Sigmoid colon (tissue), 7 donors: Measurements from ENCODE around the gene SFMBT2. TPM values are rescaled to one million over a fixed set of nuclear protein-coding genes. Genes with fewer than 3 reads are reported as not detected.

Source experiments
- DNase-seq: peaks from one replicate; pipeline ENCODE4 v3.0.0-alpha.2; 2019
- H3K27ac ChIP-seq, 4 donors: fragments of 200-600 bp; sonication (generic); one replicate each; pipeline ENCODE4 v1.5.1; 2016 to 2019; ENCODE audit warnings: mild to moderate bottlenecking in 1 of 4
- H3K27me3 ChIP-seq, 3 donors: fragments of 200-600 bp; sonication (generic); one replicate each; pipeline ENCODE4 v1.5.1; 2019; ENCODE audit warnings: mild to moderate bottlenecking in 1 of 3
- H3K36me3 ChIP-seq, 4 donors: fragments of 200-600 bp; sonication (generic); one replicate each; pipeline ENCODE4 v1.5.1; 2016 to 2019
- H3K4me1 ChIP-seq, 4 donors: fragments of 200-600 bp; sonication (generic); one replicate each; pipeline ENCODE4 v1.5.1; 2017 to 2019
- H3K4me3 ChIP-seq, 4 donors: fragments of 200-600 bp; sonication (generic); one replicate each; pipeline ENCODE4 v1.5.1; 2017 to 2019; ENCODE audit warnings: mild to moderate bottlenecking in 2 of 4, moderate library complexity in 1 of 4
- H3K9me3 ChIP-seq, 4 donors: fragments of 200-600 bp in 3 of 4; sonication (generic) in 3 of 4; one replicate each; pipeline versions ENCODE4 v1.5.1 to v1.6.1; 2013 to 2019
- EP300 ChIP-seq, 4 donors: sonication (generic); formaldehyde crosslinking; IDR thresholded peaks; one replicate each; pipeline ENCODE4 v1.6.1; 2017; ENCODE audit warnings: antibody characterized with exemption in 4 of 4
- POLR2A ChIP-seq, 2 donors: fragments of 450-650 bp; IDR thresholded peaks; one replicate each; pipeline ENCODE4 v1.6.1; 2016; ENCODE audit warnings: antibody characterized with exemption in 2 of 2, mild to moderate bottlenecking in 2 of 2, moderate library complexity in 2 of 2
- POLR2AphosphoS5 ChIP-seq, 4 donors: sonication (generic); formaldehyde crosslinking; IDR thresholded peaks; one replicate each; pipeline ENCODE4 v1.6.1; 2017; ENCODE audit warnings: antibody characterized with exemption in 4 of 4
- WGBS, 2 donors: extraction: QIAGEN DNeasy Blood & Tissue Kit; methylation state at CpG; one replicate each; pipeline ENCODE4 v1.1.7; 2013; 5-methylcytosine and 5-hydroxymethylcytosine counted together
- intact Hi-C: fragments of 100-400 bp; cut with DNase I; formaldehyde crosslinking; loops from one replicate; pipeline ENCODE4 v1.15.1; 2023
- polyA plus RNA-seq, 3 donors: library from polyadenylated mRNA; stranded (reverse); fragments of 200-250 nt; gene quantifications; one replicate each; pipeline ENCODE4 v1.2.3, GENCODE V29; 2013
- total RNA-seq, 4 donors: library from RNA; depleted of rRNA; stranded (reverse); fragments of >200 nt; gene quantifications; one replicate each; pipeline ENCODE4 v1.1.0, GENCODE V29; 2016
- TF ChIP-seq, protein P1 (sequence below), 4 experiments: fragments of 450-650 bp in 3 of 4; fragments of 200-600 bp in 1 of 4; IDR thresholded peaks; one replicate each; pipeline ENCODE4 v1.5.1; 2016 to 2019; ENCODE audit warnings: antibody characterized with exemption in 4 of 4, mild to moderate bottlenecking in 3 of 4, moderate library complexity in 2 of 4
- donor health status: healthy with polysubstance abuse.
- donor health status: Bipolar disorder and iron deficiency.
- donor health status: healthy.

The SFMBT2 gene
- total and polyA plus RNA-seq, 7 donors: 0.60 to 6.4 (median 4.2) TPM

DNA sequence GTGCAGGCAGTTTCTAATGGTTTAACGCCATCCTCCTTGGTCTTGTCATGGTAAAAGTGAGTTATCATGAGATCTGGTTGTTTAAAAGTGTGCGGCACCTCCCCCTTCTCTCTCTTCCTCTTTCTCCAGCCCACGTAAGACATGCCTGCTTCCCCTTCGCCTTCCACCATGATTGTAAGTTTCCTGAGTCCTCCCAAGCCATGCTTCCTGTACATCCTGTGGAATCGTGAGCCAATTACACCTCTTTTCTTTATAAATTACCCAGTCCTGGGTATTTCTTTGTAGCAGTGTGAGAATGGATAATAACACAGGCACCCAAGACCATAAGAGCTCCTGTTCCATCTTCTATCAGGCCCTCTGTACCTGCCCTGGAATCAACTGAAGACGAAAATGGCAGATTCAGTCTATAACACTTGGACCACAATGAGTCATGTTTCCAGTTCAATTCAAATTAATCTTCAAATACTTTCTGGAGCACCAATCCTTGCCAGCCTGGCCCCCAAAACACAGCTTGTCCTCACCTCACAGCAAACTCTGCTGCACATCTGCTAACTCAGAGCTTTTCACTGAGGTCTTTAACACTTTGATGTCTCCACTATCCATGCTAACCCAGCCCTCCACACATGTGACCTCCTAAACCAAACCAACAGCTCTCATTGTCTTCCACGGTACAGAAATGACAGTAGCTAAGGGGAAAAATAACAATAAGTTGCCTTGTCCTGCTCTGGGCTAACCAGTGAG, 73.2 kb downstream of the SFMBT2 start:
- Histone ChIP-seq H3K27me3 (no peaks in the 10 kb centered on the region), H3K4me1 (no peaks in the 10 kb centered on the region), H3K27ac (no peak overlapping the region), H3K9me3 (no peaks in the 10 kb centered on the region), H3K36me3 (no peaks in the 10 kb centered on the region), H3K4me3 (no peak overlapping the region)
- DNase-seq: no peak
- 69 to 71% methylated on average over 7 of the region's 7 CpGs for WGBS, 2 donors
- TF ChIP-seq, protein P1, sequence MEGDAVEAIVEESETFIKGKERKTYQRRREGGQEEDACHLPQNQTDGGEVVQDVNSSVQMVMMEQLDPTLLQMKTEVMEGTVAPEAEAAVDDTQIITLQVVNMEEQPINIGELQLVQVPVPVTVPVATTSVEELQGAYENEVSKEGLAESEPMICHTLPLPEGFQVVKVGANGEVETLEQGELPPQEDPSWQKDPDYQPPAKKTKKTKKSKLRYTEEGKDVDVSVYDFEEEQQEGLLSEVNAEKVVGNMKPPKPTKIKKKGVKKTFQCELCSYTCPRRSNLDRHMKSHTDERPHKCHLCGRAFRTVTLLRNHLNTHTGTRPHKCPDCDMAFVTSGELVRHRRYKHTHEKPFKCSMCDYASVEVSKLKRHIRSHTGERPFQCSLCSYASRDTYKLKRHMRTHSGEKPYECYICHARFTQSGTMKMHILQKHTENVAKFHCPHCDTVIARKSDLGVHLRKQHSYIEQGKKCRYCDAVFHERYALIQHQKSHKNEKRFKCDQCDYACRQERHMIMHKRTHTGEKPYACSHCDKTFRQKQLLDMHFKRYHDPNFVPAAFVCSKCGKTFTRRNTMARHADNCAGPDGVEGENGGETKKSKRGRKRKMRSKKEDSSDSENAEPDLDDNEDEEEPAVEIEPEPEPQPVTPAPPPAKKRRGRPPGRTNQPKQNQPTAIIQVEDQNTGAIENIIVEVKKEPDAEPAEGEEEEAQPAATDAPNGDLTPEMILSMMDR (IDR thresholded peaks at IDR 0.05): no peak
- TF ChIP-seq POLR2AphosphoS5 (IDR thresholded peaks at IDR 0.05) (no peak), POLR2A (IDR thresholded peaks at IDR 0.05) (no peak), EP300 (IDR thresholded peaks at IDR 0.05) (no peak)
- intact Hi-C loops: no loop called here

GRCh38 chr10:7335977-7336376, 74.9 kb downstream of the SFMBT2 start:
- no peak overlapping the region for H3K27ac ChIP-seq
- no peaks in the 10 kb centered on the region for H3K36me3 ChIP-seq
- intact Hi-C loops: no loop called here
- no peaks in the 10 kb centered on the region for H3K4me1 ChIP-seq
- 23 to 62% methylated on average over 2 of the region's 2 CpGs for WGBS, 2 donors
- H3K9me3 ChIP-seq: no peaks in the 10 kb centered on the region
- H3K4me3 ChIP-seq: no peak overlapping the region
- no peak for DNase-seq
- H3K27me3 ChIP-seq: no peaks in the 10 kb centered on the region
- TF ChIP-seq EP300 (IDR thresholded peaks at IDR 0.05): no peak
- TF ChIP-seq, protein P1 (IDR thresholded peaks at IDR 0.05): no peak
- no peak for TF ChIP-seq POLR2AphosphoS5 (IDR thresholded peaks at IDR 0.05)
- no peak for TF ChIP-seq POLR2A (IDR thresholded peaks at IDR 0.05)

DNA sequence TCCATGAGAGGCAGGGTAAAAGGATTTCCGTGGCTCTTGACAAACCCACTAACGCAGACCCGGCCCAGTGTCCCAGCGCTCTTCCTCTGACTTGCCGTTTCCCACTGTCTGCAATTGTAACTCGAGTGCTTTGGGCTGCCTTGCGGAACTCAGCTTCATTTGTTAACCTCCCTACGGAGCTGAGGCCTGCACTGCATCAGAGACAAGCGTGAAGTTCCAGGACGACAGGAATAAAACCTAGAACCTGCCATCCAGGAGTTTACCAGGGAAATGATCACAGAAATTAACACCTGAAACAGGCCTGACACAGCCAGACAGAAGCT, 76.2 kb downstream of the SFMBT2 start:
- no peaks in the 10 kb centered on the region for H3K4me1 ChIP-seq
- H3K27me3 ChIP-seq: no peaks in the 10 kb centered on the region
- no peak overlapping the region for H3K4me3 ChIP-seq
- no peak for DNase-seq
- TF ChIP-seq POLR2AphosphoS5 (IDR thresholded peaks at IDR 0.05): no peak
- TF ChIP-seq POLR2A (IDR thresholded peaks at IDR 0.05): no peak
- TF ChIP-seq EP300 (IDR thresholded peaks at IDR 0.05): no peak
- TF ChIP-seq, protein P1 (IDR thresholded peaks at IDR 0.05): no peak
- intact Hi-C loops: no loop called here
- H3K27ac ChIP-seq: no peak overlapping the region
- no peaks in the 10 kb centered on the region for H3K36me3 ChIP-seq
- H3K9me3 ChIP-seq: no peaks in the 10 kb centered on the region
- 92 to 93% methylated on average over 10 of the region's 10 CpGs for WGBS, 2 donors

DNA sequence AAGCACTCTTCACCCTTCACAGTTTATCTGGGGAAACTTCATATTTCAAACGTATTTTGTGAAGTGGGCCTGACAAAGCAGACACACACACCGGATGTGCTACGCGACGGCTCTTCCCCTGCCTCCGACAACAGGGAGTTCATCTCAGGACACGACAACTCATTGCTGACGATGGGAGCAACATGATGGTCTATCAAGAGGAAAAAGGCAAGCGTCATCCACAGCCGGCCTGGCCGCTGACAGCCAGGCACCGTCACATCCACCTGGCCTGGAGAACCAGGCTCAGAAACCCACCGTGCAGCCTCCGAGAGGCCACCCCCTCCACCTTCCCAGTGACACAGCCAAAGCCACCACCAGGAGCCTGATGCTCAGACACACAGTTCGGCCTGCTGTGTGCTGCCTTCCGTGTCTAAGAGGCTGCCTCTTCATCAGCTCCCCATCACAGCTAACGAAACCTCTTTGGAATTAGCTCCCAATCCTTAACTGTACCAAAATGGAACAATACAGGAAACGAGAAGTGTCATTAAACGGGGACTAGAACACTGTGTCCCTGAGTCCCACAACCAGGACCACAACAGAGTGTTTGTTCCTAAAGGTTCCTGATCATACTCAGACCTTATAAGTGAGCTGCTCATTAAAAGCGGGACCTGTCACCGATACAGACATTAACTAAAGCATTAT, 76.7 kb downstream of the SFMBT2 start:
- Histone ChIP-seq H3K27ac (peak overlapping the region in 1 of 4 donors; percentile 19), H3K27me3 (no peaks in the 10 kb centered on the region), H3K4me3 (no peak overlapping the region), H3K4me1 (no peaks in the 10 kb centered on the region), H3K9me3 (no peaks in the 10 kb centered on the region), H3K36me3 (no peaks in the 10 kb centered on the region)
- 88 to 90% methylated on average over 21 of the region's 21 CpGs for WGBS, 2 donors
- TF ChIP-seq POLR2A (IDR thresholded peaks at IDR 0.05) (no peak), EP300 (IDR thresholded peaks at IDR 0.05) (no peak), POLR2AphosphoS5 (IDR thresholded peaks at IDR 0.05) (no peak)
- TF ChIP-seq, protein P1 (IDR thresholded peaks at IDR 0.05): no peak
- intact Hi-C loops: no loop called here
- no peak for DNase-seq
